Nephron (organoid): ENCODE measurements around the gene MKS1.

ENCODE experiments used
- H3K27ac Mint-ChIP-seq, 3 experiments: 2 replicates each; pipeline ENCODE4 v1.8.0; 2020; ENCODE audit warnings: mixed read lengths in 3 of 3, mild to moderate bottlenecking in 2 of 3, moderate library complexity in 1 of 3
- H3K27me3 Mint-ChIP-seq: 2 replicates; pipeline ENCODE4 v1.8.0; 2021; ENCODE audit warnings: low read depth, mild to moderate bottlenecking, moderate library complexity, mixed read lengths
- H3K36me3 Mint-ChIP-seq: 2 replicates; pipeline ENCODE4 v1.8.0; 2020; ENCODE audit warnings: low read depth, mixed read lengths
- H3K4me1 Mint-ChIP-seq: 2 replicates; pipeline ENCODE4 v1.8.0; 2020; ENCODE audit warnings: mixed read lengths
- H3K4me3 Mint-ChIP-seq, 3 experiments: 2 replicates each; pipeline ENCODE4 v1.8.0; 2020; ENCODE audit warnings: mild to moderate bottlenecking in 3 of 3, mixed read lengths in 3 of 3, moderate library complexity in 2 of 3
- H3K9me3 Mint-ChIP-seq: 2 replicates; pipeline ENCODE4 v1.8.0; 2020; ENCODE audit warnings: mixed read lengths
- TF ChIP-seq, protein P1 (sequence below), 3 experiments: fragments of 200-600 bp; sonication (generic); IDR thresholded peaks; one replicate each; pipeline ENCODE4 v1.5.0; 2021; ENCODE audit warnings: antibody characterized with exemption in 3 of 3; ENCODE audit not compliant: unreplicated experiment in 3 of 3

Gene MKS1

GRCh38 chr17:58187063-58187462, 32.0 kb downstream of the MKS1 start:
- H3K4me3 Mint-ChIP-seq = no peak overlapping the region
- TF ChIP-seq, protein P1, sequence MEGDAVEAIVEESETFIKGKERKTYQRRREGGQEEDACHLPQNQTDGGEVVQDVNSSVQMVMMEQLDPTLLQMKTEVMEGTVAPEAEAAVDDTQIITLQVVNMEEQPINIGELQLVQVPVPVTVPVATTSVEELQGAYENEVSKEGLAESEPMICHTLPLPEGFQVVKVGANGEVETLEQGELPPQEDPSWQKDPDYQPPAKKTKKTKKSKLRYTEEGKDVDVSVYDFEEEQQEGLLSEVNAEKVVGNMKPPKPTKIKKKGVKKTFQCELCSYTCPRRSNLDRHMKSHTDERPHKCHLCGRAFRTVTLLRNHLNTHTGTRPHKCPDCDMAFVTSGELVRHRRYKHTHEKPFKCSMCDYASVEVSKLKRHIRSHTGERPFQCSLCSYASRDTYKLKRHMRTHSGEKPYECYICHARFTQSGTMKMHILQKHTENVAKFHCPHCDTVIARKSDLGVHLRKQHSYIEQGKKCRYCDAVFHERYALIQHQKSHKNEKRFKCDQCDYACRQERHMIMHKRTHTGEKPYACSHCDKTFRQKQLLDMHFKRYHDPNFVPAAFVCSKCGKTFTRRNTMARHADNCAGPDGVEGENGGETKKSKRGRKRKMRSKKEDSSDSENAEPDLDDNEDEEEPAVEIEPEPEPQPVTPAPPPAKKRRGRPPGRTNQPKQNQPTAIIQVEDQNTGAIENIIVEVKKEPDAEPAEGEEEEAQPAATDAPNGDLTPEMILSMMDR (IDR thresholded peaks at IDR 0.05; ENCODE audit: unreplicated experiment in 3 of 3) = no peak
- no peaks in the 10 kb centered on the region for H3K9me3 Mint-ChIP-seq
- H3K36me3 Mint-ChIP-seq = no peaks in the 10 kb centered on the region
- H3K27me3 Mint-ChIP-seq = peaks cover 43% of the 10 kb centered on the region
- H3K27ac Mint-ChIP-seq = no peak overlapping the region
- no peaks in the 10 kb centered on the region for H3K4me1 Mint-ChIP-seq

DNA sequence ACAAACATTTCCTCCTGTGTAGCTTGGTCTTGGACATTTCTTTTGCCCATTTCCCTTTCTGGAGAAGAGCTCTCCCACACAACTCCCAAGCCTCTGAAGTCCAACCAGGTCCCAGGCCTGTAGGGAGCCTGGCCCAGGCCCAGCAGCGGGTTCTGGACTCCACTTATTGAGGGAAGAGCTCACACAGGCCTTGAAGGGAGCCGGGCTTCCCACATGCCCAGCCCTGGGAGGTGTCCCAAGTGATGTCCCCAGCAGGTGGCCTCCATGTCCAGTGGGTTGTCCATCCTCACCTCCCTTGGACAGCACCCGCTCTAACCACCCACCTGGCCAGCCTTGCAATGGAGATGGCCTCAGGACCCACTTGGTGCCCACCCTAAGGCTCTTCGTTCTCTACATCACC, 32.5 kb downstream of the MKS1 start:
- Mint-ChIP-seq H3K4me3 (no peak overlapping the region), H3K36me3 (no peaks in the 10 kb centered on the region), H3K9me3 (no peaks in the 10 kb centered on the region), H3K27ac (no peak overlapping the region), H3K27me3 (peaks cover 43% of the 10 kb centered on the region), H3K4me1 (no peaks in the 10 kb centered on the region)
- TF ChIP-seq, protein P1 (IDR thresholded peaks at IDR 0.05; ENCODE audit: unreplicated experiment in 3 of 3) = no peak

- H3K27ac Mint-ChIP-seq = no peak overlapping the region
- no peaks in the 10 kb centered on the region for H3K36me3 Mint-ChIP-seq
- peaks cover 30% of the 10 kb centered on the region for H3K27me3 Mint-ChIP-seq
Observed at GRCh38 chr17:58184986-58185761, 33.9 kb downstream of the MKS1 start.

DNA sequence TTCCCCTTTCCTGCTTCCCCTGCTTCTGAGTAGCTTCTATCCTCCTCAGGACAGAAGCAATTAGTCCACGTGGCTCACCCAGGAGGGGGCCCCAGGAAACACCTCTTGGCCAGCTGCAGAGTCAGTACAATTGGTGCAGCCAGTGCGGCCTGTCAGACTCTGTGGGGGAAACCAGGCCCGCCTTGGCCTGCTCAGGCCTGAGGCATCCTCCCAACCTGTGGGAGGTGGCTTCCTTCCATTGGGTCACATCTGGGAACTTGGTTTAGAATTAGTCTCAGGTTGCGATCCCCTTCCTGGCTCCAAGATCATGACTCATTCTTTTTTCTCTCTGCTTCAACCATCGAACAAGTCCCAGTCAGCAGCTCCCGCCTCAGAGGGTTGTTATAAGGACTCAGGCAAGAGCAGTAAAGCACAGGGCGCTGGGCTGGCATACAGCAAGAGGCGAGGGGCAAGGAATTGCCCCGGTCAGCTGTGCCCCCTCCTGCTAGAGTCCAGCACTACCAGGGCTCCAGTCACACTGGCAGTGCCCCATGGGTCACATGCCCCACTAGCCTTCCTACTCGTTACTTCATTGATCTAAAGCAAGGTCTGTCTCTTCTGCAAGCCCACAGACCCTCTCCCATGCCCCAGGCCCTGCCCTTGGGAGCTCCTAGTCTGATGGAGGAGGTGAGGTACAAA, 34.6 kb downstream of the MKS1 start:
- no peak overlapping the region for H3K4me3 Mint-ChIP-seq
- H3K36me3 Mint-ChIP-seq = no peaks in the 10 kb centered on the region
- peaks cover 23% of the 10 kb centered on the region for H3K27me3 Mint-ChIP-seq
- H3K27ac Mint-ChIP-seq = no peak overlapping the region
- no peaks in the 10 kb centered on the region for H3K4me1 Mint-ChIP-seq
- TF ChIP-seq, protein P1 (IDR thresholded peaks at IDR 0.05; ENCODE audit: unreplicated experiment in 3 of 3) = no peak
- no peaks in the 10 kb centered on the region for H3K9me3 Mint-ChIP-seq

More at GRCh38 chr17:58184986-58185761, 33.9 kb downstream of the MKS1 start:
- H3K4me1 Mint-ChIP-seq = no peaks in the 10 kb centered on the region
- TF ChIP-seq, protein P1 (IDR thresholded peaks at IDR 0.05; ENCODE audit: unreplicated experiment in 3 of 3) = no peak
- H3K9me3 Mint-ChIP-seq = no peaks in the 10 kb centered on the region
- H3K4me3 Mint-ChIP-seq = no peak overlapping the region

DNA sequence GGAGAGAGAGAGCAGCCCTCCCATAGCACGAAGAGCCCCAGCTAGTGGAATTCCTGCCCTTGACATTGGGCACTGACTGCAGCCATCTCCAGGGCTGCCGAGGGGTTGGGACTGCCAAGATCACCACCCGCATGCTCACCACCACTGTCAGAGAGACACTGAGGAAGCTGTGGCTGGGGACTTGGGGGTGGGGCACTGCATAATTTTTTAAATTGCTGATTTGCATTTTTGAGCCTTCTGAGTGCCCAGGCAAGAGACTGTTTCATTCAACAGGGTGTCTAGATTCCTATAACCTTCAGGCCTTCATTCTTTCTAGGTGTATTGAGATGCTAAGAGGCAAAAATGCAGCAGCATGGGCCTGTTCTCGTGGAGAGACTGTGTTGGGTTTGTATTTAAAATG, 35.5 kb downstream of the MKS1 start:
- Mint-ChIP-seq H3K36me3 (no peaks in the 10 kb centered on the region), H3K9me3 (no peaks in the 10 kb centered on the region), H3K27me3 (peaks cover 17% of the 10 kb centered on the region), H3K4me3 (no peak overlapping the region), H3K27ac (no peak overlapping the region), H3K4me1 (no peaks in the 10 kb centered on the region)
- TF ChIP-seq, protein P1 (IDR thresholded peaks at IDR 0.05; ENCODE audit: unreplicated experiment in 3 of 3) = no peak
